ENCODE measurements around the gene SLC9A7.

GRCh38 chrX:46627062-46627461 lies 131.9 kb downstream of the SLC9A7 start:
- no peak for TF ChIP-seq CTCF (IDR thresholded peaks at IDR 0.05)
- TF ChIP-seq POLR2A (IDR thresholded peaks at IDR 0.05): no peak
- TF ChIP-seq POLR2AphosphoS5 (IDR thresholded peaks at IDR 0.05): no peak
